GM23338 (cell line): ENCODE results near the gene FASTK. TPM values are rescaled to one million over a fixed set of nuclear protein-coding genes. Genes with fewer than 3 reads are reported as not detected.
A peak's percentile ranks its signal among the peaks of the same experiment; 100 is the strongest.

Experiments
- ATAC-seq: fragments of 200-7000 bp; cut with Tn5 transposase; 3 replicates; pipeline ENCODE4 v1.9.1; 2020
- DNase-seq: peaks from one replicate; pipeline ENCODE4 v3.0.0-alpha.2; 2015; ENCODE audit warnings: low spot score
- H2AFZ ChIP-seq: fragments of 200-600 bp; sonication (generic); 2 replicates; pipeline ENCODE4 v1.8.0; 2016; ENCODE audit warnings: antibody characterized with exemption, mild to moderate bottlenecking, moderate library complexity
- H3F3A ChIP-seq: fragments of 200-600 bp; sonication (generic); replicated peaks from 2 replicates; pipeline ENCODE4 v1.8.0; 2017; ENCODE audit warnings: antibody characterized with exemption, mixed run types, low read depth
- H3K27ac ChIP-seq: fragments of 200-600 bp; sonication (generic); 2 replicates; pipeline ENCODE4 v1.6.1; 2016; ENCODE audit warnings: low read depth
- H3K27me3 ChIP-seq: fragments of 200-600 bp; sonication (generic); 2 replicates; pipeline ENCODE4 v1.8.0; 2016; ENCODE audit warnings: mild to moderate bottlenecking, mixed run types, moderate library complexity; ENCODE audit not compliant: insufficient read depth
- H3K36me3 ChIP-seq: fragments of 200-600 bp; sonication (generic); 2 replicates; pipeline ENCODE4 v1.8.0; 2016; ENCODE audit warnings: mild to moderate bottlenecking; ENCODE audit not compliant: insufficient read depth
- H3K4me1 ChIP-seq: fragments of 200-600 bp; sonication (generic); 2 replicates; pipeline ENCODE4 v1.8.0; 2016; ENCODE audit warnings: mild to moderate bottlenecking, moderate library complexity; ENCODE audit not compliant: insufficient read depth
- H3K4me2 ChIP-seq: fragments of 200-600 bp; sonication (generic); 2 replicates; pipeline ENCODE4 v1.7.1; 2017; ENCODE audit warnings: mixed run types
- H3K4me3 ChIP-seq: fragments of 200-600 bp; sonication (generic); 2 replicates; pipeline ENCODE4 v1.6.1; 2016; ENCODE audit warnings: mixed run types
- H3K79me2 ChIP-seq: fragments of 200-600 bp; sonication (generic); replicated peaks from 2 replicates; pipeline ENCODE4 v1.8.0; 2017; ENCODE audit warnings: mild to moderate bottlenecking; ENCODE audit not compliant: insufficient read depth
- H3K9me2 ChIP-seq: fragments of 200-600 bp; sonication (generic); 2 replicates; pipeline ENCODE4 v1.8.0; 2017; ENCODE audit not compliant: insufficient read depth
- H4K20me1 ChIP-seq: fragments of 200-600 bp; sonication (generic); replicated peaks from 2 replicates; pipeline ENCODE4 v1.8.0; 2017; ENCODE audit warnings: mild to moderate bottlenecking; ENCODE audit not compliant: insufficient read depth
- H3K27ac Mint-ChIP-seq: 2 replicates; pipeline ENCODE4 v1.8.0; 2020; ENCODE audit warnings: inconsistent platforms, mild to moderate bottlenecking, moderate library complexity, mixed read lengths
- H3K27me3 Mint-ChIP-seq: 3 replicates; pipeline ENCODE4 v1.8.0; 2022; ENCODE audit warnings: low read depth, mild to moderate bottlenecking, moderate library complexity, mixed read lengths, inconsistent platforms; ENCODE audit not compliant: insufficient read depth, poor library complexity
- H3K36me3 Mint-ChIP-seq: 3 replicates; pipeline ENCODE4 v1.8.0; 2021; ENCODE audit warnings: low read depth, mild to moderate bottlenecking, inconsistent platforms, moderate library complexity, mixed read lengths
- H3K4me1 Mint-ChIP-seq: 3 replicates; pipeline ENCODE4 v1.8.0; 2020; ENCODE audit warnings: mild to moderate bottlenecking, inconsistent platforms, mixed read lengths
- H3K4me3 Mint-ChIP-seq: 3 replicates; pipeline ENCODE4 v1.8.0; 2021; ENCODE audit warnings: moderate library complexity, mild to moderate bottlenecking, inconsistent platforms, mixed read lengths
- H3K9me3 Mint-ChIP-seq: 3 replicates; pipeline ENCODE4 v1.8.0; 2020; ENCODE audit warnings: moderate library complexity, mild to moderate bottlenecking, inconsistent platforms, mixed read lengths
- EZH2 ChIP-seq: fragments of 200-600 bp; sonication (generic); IDR thresholded peaks from one replicate; pipeline ENCODE4 v1.8.0; 2017; ENCODE audit warnings: antibody characterized with exemption, mild to moderate bottlenecking, low read depth; ENCODE audit not compliant: unreplicated experiment
- NANOG ChIP-seq: IDR thresholded peaks from 2 replicates; pipeline ENCODE4 v1.6.1; 2016; ENCODE audit warnings: antibody characterized with exemption, borderline replicate concordance
- ZNF114 ChIP-seq: fragments of 250-450 bp; sonication (Bioruptor Pico); IDR thresholded peaks from 2 replicates; pipeline ENCODE4 v1.5.0; 2020; ENCODE audit warnings: mild to moderate bottlenecking, moderate library complexity
- polyA plus RNA-seq: library from polyadenylated mRNA; unstranded; fragments of >200 nt; fragmentation: Nextera tagmentation; extraction: Ambion mirVana; gene quantifications from 2 replicates; pipeline ENCODE4 v1.2.1, GENCODE V29; 2016
- total RNA-seq: library from RNA; depleted of rRNA; stranded (reverse); fragments of >200 nt; shearing (Covaris generic); gene quantifications from 2 replicates; pipeline ENCODE4 v1.2.3, GENCODE V29; 2014
- TF ChIP-seq, protein P1 (sequence below), 2 experiments: fragments of 200-600 bp in 1 of 2; sonication (generic) in 1 of 2; conservative IDR thresholded peaks; 2 replicates each; pipeline versions ENCODE4 v1.5.1 to v1.6.1; 2016 to 2017; ENCODE audit warnings: antibody characterized with exemption in 2 of 2, low read depth in 2 of 2, mild to moderate bottlenecking in 2 of 2, moderate library complexity in 1 of 2
- TF ChIP-seq, protein P2 (sequence below): fragments of 250-450 bp; sonication (Bioruptor Pico); IDR thresholded peaks from 2 replicates; pipeline ENCODE4 v1.5.0; 2020; ENCODE audit warnings: mild to moderate bottlenecking, moderate library complexity
- TF ChIP-seq, protein P3 (sequence below): IDR thresholded peaks from 2 replicates; pipeline ENCODE4 v1.6.1; 2016; ENCODE audit warnings: antibody characterized with exemption

FASTK gene
- total and polyA plus RNA-seq, 2 experiments from 2014 or later = 37.4 to 57.4 TPM

- no peaks in the 10 kb centered on the region for H3F3A ChIP-seq
- DNase-seq (peak; percentile 67), ATAC-seq (peak; percentile 9; the same call in 2 of the 3 replicates)
- no peak overlapping the region for H3K4me2 ChIP-seq
- H4K20me1 ChIP-seq = no peaks in the 10 kb centered on the region; the same call in 1 of the 2 replicates
- Mint-ChIP-seq H3K27me3 (peaks cover 7% of the 10 kb centered on the region), H3K4me1 (peaks cover 7% of the 10 kb centered on the region), H3K4me3 (no peak overlapping the region), H3K36me3 (0 out of 3 replicates have a peak, but pooled peaks cover 6% of the 10 kb centered on the region), H3K9me3 (no peaks in the 10 kb centered on the region), H3K27ac (no peak overlapping the region)
- no peaks in the 10 kb centered on the region for H3K9me2 ChIP-seq
- H3K27ac ChIP-seq = no peak overlapping the region
- no peaks in the 10 kb centered on the region for H3K36me3 ChIP-seq
- no peak overlapping the region for H2AFZ ChIP-seq
- TF ChIP-seq, protein P1, sequence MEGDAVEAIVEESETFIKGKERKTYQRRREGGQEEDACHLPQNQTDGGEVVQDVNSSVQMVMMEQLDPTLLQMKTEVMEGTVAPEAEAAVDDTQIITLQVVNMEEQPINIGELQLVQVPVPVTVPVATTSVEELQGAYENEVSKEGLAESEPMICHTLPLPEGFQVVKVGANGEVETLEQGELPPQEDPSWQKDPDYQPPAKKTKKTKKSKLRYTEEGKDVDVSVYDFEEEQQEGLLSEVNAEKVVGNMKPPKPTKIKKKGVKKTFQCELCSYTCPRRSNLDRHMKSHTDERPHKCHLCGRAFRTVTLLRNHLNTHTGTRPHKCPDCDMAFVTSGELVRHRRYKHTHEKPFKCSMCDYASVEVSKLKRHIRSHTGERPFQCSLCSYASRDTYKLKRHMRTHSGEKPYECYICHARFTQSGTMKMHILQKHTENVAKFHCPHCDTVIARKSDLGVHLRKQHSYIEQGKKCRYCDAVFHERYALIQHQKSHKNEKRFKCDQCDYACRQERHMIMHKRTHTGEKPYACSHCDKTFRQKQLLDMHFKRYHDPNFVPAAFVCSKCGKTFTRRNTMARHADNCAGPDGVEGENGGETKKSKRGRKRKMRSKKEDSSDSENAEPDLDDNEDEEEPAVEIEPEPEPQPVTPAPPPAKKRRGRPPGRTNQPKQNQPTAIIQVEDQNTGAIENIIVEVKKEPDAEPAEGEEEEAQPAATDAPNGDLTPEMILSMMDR (conservative IDR thresholded peaks at IDR 0.05; ENCODE audit: low read depth in 2 of 2) = peak; percentile 34 to 46; a peak in 3 of 4 replicates
- TF ChIP-seq NANOG = no peak
- peaks cover 9% of the 10 kb centered on the region; the same call in 1 of the 2 replicates for H3K79me2 ChIP-seq
- no peak overlapping the region for H3K4me3 ChIP-seq
- no peaks in the 10 kb centered on the region for H3K27me3 ChIP-seq
- peaks cover 7% of the 10 kb centered on the region for H3K4me1 ChIP-seq
Observed at GRCh38 chr7:151032936-151033863, 47.4 kb downstream of the FASTK start.

- Mint-ChIP-seq H3K4me1 (peaks cover 24% of the 10 kb centered on the region), H3K36me3 (peaks cover 3% of the 10 kb centered on the region; the same call in 1 of the 3 replicates), H3K27ac (no peak overlapping the region), H3K4me3 (no peak overlapping the region), H3K27me3 (peaks cover 3% of the 10 kb centered on the region), H3K9me3 (no peaks in the 10 kb centered on the region)
- Histone ChIP-seq H3F3A (no peaks in the 10 kb centered on the region), H3K4me2 (no peak overlapping the region), H3K27ac (no peak overlapping the region), H3K4me1 (peaks cover 15% of the 10 kb centered on the region), H3K36me3 (no peaks in the 10 kb centered on the region), H3K79me2 (peaks cover 9% of the 10 kb centered on the region; the same call in 1 of the 2 replicates), H2AFZ (no peak overlapping the region), H3K4me3 (no peak overlapping the region), H3K9me2 (no peaks in the 10 kb centered on the region), H4K20me1 (no peaks in the 10 kb centered on the region; the same call in 1 of the 2 replicates), H3K27me3 (peaks cover 7% of the 10 kb centered on the region; the same call in 1 of the 2 replicates)
- ATAC-seq = no peak
- no peak for DNase-seq
- TF ChIP-seq, protein P2, sequence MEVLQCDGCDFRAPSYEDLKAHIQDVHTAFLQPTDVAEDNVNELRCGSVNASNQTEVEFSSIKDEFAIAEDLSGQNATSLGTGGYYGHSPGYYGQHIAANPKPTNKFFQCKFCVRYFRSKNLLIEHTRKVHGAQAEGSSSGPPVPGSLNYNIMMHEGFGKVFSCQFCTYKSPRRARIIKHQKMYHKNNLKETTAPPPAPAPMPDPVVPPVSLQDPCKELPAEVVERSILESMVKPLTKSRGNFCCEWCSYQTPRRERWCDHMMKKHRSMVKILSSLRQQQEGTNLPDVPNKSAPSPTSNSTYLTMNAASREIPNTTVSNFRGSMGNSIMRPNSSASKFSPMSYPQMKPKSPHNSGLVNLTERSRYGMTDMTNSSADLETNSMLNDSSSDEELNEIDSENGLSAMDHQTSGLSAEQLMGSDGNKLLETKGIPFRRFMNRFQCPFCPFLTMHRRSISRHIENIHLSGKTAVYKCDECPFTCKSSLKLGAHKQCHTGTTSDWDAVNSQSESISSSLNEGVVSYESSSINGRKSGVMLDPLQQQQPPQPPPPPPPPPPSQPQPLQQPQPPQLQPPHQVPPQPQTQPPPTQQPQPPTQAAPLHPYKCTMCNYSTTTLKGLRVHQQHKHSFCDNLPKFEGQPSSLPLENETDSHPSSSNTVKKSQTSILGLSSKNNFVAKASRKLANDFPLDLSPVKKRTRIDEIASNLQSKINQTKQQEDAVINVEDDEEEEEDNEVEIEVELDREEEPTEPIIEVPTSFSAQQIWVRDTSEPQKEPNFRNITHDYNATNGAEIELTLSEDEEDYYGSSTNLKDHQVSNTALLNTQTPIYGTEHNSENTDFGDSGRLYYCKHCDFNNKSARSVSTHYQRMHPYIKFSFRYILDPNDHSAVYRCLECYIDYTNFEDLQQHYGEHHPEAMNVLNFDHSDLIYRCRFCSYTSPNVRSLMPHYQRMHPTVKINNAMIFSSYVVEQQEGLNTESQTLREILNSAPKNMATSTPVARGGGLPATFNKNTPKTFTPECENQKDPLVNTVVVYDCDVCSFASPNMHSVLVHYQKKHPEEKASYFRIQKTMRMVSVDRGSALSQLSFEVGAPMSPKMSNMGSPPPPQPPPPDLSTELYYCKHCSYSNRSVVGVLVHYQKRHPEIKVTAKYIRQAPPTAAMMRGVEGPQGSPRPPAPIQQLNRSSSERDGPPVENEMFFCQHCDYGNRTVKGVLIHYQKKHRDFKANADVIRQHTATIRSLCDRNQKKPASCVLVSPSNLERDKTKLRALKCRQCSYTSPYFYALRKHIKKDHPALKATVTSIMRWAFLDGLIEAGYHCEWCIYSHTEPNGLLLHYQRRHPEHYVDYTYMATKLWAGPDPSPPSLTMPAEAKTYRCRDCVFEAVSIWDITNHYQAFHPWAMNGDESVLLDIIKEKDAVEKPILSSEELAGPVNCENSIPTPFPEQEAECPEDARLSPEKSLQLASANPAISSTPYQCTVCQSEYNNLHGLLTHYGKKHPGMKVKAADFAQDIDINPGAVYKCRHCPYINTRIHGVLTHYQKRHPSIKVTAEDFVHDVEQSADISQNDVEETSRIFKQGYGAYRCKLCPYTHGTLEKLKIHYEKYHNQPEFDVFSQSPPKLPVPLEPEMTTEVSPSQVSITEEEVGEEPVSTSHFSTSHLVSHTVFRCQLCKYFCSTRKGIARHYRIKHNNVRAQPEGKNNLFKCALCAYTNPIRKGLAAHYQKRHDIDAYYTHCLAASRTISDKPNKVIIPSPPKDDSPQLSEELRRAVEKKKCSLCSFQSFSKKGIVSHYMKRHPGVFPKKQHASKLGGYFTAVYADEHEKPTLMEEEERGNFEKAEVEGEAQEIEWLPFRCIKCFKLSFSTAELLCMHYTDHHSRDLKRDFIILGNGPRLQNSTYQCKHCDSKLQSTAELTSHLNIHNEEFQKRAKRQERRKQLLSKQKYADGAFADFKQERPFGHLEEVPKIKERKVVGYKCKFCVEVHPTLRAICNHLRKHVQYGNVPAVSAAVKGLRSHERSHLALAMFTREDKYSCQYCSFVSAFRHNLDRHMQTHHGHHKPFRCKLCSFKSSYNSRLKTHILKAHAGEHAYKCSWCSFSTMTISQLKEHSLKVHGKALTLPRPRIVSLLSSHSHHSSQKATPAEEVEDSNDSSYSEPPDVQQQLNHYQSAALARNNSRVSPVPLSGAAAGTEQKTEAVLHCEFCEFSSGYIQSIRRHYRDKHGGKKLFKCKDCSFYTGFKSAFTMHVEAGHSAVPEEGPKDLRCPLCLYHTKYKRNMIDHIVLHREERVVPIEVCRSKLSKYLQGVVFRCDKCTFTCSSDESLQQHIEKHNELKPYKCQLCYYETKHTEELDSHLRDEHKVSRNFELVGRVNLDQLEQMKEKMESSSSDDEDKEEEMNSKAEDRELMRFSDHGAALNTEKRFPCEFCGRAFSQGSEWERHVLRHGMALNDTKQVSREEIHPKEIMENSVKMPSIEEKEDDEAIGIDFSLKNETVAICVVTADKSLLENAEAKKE (CRISPR knock-in tag) = no peak
- TF ChIP-seq, protein P3, sequence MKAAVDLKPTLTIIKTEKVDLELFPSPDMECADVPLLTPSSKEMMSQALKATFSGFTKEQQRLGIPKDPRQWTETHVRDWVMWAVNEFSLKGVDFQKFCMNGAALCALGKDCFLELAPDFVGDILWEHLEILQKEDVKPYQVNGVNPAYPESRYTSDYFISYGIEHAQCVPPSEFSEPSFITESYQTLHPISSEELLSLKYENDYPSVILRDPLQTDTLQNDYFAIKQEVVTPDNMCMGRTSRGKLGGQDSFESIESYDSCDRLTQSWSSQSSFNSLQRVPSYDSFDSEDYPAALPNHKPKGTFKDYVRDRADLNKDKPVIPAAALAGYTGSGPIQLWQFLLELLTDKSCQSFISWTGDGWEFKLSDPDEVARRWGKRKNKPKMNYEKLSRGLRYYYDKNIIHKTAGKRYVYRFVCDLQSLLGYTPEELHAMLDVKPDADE = no peak
- TF ChIP-seq EZH2 (no peak), ZNF114 (CRISPR knock-in tag) (no peak)
Observed at GRCh38 chr7:151031011-151031410, 49.6 kb downstream of the FASTK start.
